ENCODE data around the gene ATP1A3. TPM values are rescaled to one million over a fixed set of nuclear protein-coding genes. Genes with fewer than 3 reads are reported as not detected.

ATP1A3 gene
- total and polyA plus RNA-seq, 8 donors, result 0.09 to 1.2 (median 0.32) TPM

- no peak for ATAC-seq
- Histone ChIP-seq H3K4me3 (no peak overlapping the region), H3K27ac (no peak overlapping the region), H3K9me3 (no peaks in the 10 kb centered on the region), H3K27me3 (no peaks in the 10 kb centered on the region), H3K4me1 (no peaks in the 10 kb centered on the region), H3K36me3 (no peaks in the 10 kb centered on the region)
- TF ChIP-seq CTCF (IDR thresholded peaks at IDR 0.05), result no peak
- intact Hi-C loops (cut with DNase I), result no loop called here
- no peak for FAIRE-seq
- peak in 1 of 6 donors; percentile 8 for DNase-seq
- 54 to 63% methylated on average over 11 of the region's 11 CpGs for WGBS, 2 donors
Measured at GRCh38 chr19:42010245-42011126, 16.5 kb upstream of the ATP1A3 start.

GRCh38 chr19:42006569-42006968 is 12.5 kb upstream of the ATP1A3 start:
- 73 to 82% methylated on average over 12 to 13 of the region's 13 CpGs for WGBS, 2 donors
- FAIRE-seq, result no peak

GRCh38 chr19:42005504-42005903 is 11.5 kb upstream of the ATP1A3 start:
- WGBS, 2 donors, result 80 to 89% methylated on average over 22 of the region's 22 CpGs
- Histone ChIP-seq H3K9me3 (no peaks in the 10 kb centered on the region), H3K27ac (no peak overlapping the region), H3K27me3 (no peaks in the 10 kb centered on the region), H3K4me1 (no peaks in the 10 kb centered on the region), H3K4me3 (no peak overlapping the region), H3K36me3 (no peaks in the 10 kb centered on the region)
- ATAC-seq (no peak), FAIRE-seq (no peak), DNase-seq (peak in 1 of 6 donors; percentile 40)
- intact Hi-C loops (cut with DNase I), result no loop called here
- TF ChIP-seq CTCF (IDR thresholded peaks at IDR 0.05), result no peak

More at GRCh38 chr19:42006569-42006968, 12.5 kb upstream of the ATP1A3 start:
- no peak overlapping the region for H3K4me3 ChIP-seq
- TF ChIP-seq CTCF (IDR thresholded peaks at IDR 0.05), result no peak
- intact Hi-C loops (cut with DNase I), result no loop called here
- ATAC-seq, result no peak
- no peak overlapping the region for H3K27ac ChIP-seq
- no peaks in the 10 kb centered on the region for H3K4me1 ChIP-seq
- DNase-seq, result peak in 1 of 6 donors; percentile 42
- no peaks in the 10 kb centered on the region for H3K9me3 ChIP-seq
- H3K36me3 ChIP-seq, result no peaks in the 10 kb centered on the region
- H3K27me3 ChIP-seq, result no peaks in the 10 kb centered on the region

GRCh38 chr19:42003506-42004294 is 9.7 kb upstream of the ATP1A3 start:
- Histone ChIP-seq H3K4me3 (no peak overlapping the region), H3K9me3 (no peaks in the 10 kb centered on the region), H3K27ac (no peak overlapping the region), H3K36me3 (no peaks in the 10 kb centered on the region), H3K4me1 (no peaks in the 10 kb centered on the region), H3K27me3 (peaks cover 0 to 15% (median 0%) of the 10 kb centered on the region in 4 donors)
- ATAC-seq (no peak), FAIRE-seq (no peak), DNase-seq (no peak)
- intact Hi-C loops (cut with DNase I), result no loop called here
- 52 to 69% methylated on average over 18 to 21 of the region's 21 CpGs for WGBS, 2 donors
- no peak for TF ChIP-seq CTCF (IDR thresholded peaks at IDR 0.05)
